Sigmoid colon (tissue), 4 donors: ENCODE measurements around the gene FAXDC2.

Experiments
- CTCF ChIP-seq, 4 experiments: fragments of 450-650 bp in 3 of 4; fragments of 200-600 bp in 1 of 4; IDR thresholded peaks; one replicate each; pipeline ENCODE4 v1.5.1; 2016 to 2019; ENCODE audit warnings: antibody characterized with exemption in 4 of 4, mild to moderate bottlenecking in 3 of 4, moderate library complexity in 2 of 4
- POLR2A ChIP-seq, 2 donors: fragments of 450-650 bp; IDR thresholded peaks; one replicate each; pipeline ENCODE4 v1.6.1; 2016; ENCODE audit warnings: antibody characterized with exemption in 2 of 2, mild to moderate bottlenecking in 2 of 2, moderate library complexity in 2 of 2
- POLR2AphosphoS5 ChIP-seq, 4 donors: sonication (generic); formaldehyde crosslinking; IDR thresholded peaks; one replicate each; pipeline ENCODE4 v1.6.1; 2017; ENCODE audit warnings: antibody characterized with exemption in 4 of 4

DNA sequence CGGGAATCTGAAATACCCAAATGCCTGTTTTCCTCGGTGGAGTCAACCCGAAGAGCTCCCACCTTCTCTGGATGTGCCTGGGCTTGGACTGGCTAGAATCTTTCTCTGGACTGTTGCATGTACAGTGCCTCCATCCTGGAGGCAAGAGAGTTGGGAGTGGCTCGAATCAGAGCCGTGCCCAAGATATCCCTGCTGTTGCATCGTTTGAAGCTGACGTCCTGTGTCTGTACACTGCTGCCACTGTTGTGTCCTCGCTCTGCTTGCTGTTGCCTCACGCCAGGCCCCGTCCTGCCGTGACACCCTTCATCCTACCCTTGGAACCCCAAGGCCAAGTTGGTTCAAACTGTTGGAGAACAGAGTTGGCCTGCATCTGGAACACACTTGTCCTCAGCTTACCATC is 35.4 kb downstream of the FAXDC2 start:
- TF ChIP-seq CTCF (IDR thresholded peaks at IDR 0.05) (no peak), POLR2A (IDR thresholded peaks at IDR 0.05) (no peak), POLR2AphosphoS5 (IDR thresholded peaks at IDR 0.05) (no peak)
